ENCODE data around the gene STAG3.
"Not testable (repeated sequence)": the region's sequence is repeated elsewhere in the genome, so short reads cannot be mapped to it uniquely, and the experiment has no call there.

STAG3 gene

GRCh38 chr7:100217934-100218333 is 40.2 kb downstream of the STAG3 start:
- DNase-seq, result peak; percentile 77

- peak; percentile 14 for DNase-seq
These were observed 41.6 kb downstream of the STAG3 start for GRCh38 chr7:100219271-100219737.

GRCh38 chr7:100219801-100220585 is 42.3 kb downstream of the STAG3 start, which contains the start of gene PVRIG:
TSS of gene PVRIG (plus strand) at chr7:100219949. CDS start at chr7:100219971, 22 bp downstream.
- DNase-seq, result peak; percentile 40

- no peak for DNase-seq
These were observed 43.0 kb downstream of the STAG3 start for GRCh38 chr7:100220586-100221230.

- DNase-seq, result peak; percentile 81
These were observed 43.6 kb downstream of the STAG3 start for GRCh38 chr7:100221231-100221718.

GRCh38 chr7:100221767-100222444 is 44.2 kb downstream of the STAG3 start:
- peak; percentile 13 for DNase-seq

GRCh38 chr7:100222445-100223132 is 44.9 kb downstream of the STAG3 start:
- no peak for DNase-seq

- DNase-seq, result not testable (repeated sequence)
These were observed 45.7 kb downstream of the STAG3 start for GRCh38 chr7:100223376-100223927.

GRCh38 chr7:100224891-100225290 is 47.2 kb downstream of the STAG3 start:
- not testable (repeated sequence) for DNase-seq

GRCh38 chr7:100234660-100235317 is 57.1 kb downstream of the STAG3 start:
- DNase-seq, result not testable (repeated sequence)

- DNase-seq, result not testable (repeated sequence)
These were observed 62.3 kb downstream of the STAG3 start for GRCh38 chr7:100239975-100240374.

- not testable (repeated sequence) for DNase-seq
These were observed 65.7 kb downstream of the STAG3 start for GRCh38 chr7:100243385-100243784.

- not testable (repeated sequence) for DNase-seq
These were observed 67.4 kb downstream of the STAG3 start for GRCh38 chr7:100244988-100245605.

GRCh38 chr7:100246121-100246864 is 68.6 kb downstream of the STAG3 start:
- not testable (repeated sequence) for DNase-seq

- not testable (repeated sequence) for DNase-seq
These were observed 69.1 kb downstream of the STAG3 start for GRCh38 chr7:100246865-100247137.

GRCh38 chr7:100247152-100247757 is 69.5 kb downstream of the STAG3 start:
- DNase-seq, result no peak

- DNase-seq, result no peak
These were observed 70.8 kb downstream of the STAG3 start for GRCh38 chr7:100248483-100248882.

GRCh38 chr7:100257017-100257416 is 79.3 kb downstream of the STAG3 start:
- DNase-seq, result no peak

GRCh38 chr7:100259984-100260383 is 82.3 kb downstream of the STAG3 start:
- DNase-seq, result not testable (repeated sequence)

- not testable (repeated sequence) for DNase-seq
These were observed 85.2 kb downstream of the STAG3 start for GRCh38 chr7:100262896-100263295.
